Endometrium (tissue), 2 donors: ENCODE results near the gene TBX5.

Experiments used
- FAIRE-seq: peaks from 2 replicates; lab custom pipeline; 2012; peaks lifted over from hg19 to GRCh38; lab: Jason Lieb, UNC
- donor health status: control.
- donor health status: control.

Gene TBX5

DNA sequence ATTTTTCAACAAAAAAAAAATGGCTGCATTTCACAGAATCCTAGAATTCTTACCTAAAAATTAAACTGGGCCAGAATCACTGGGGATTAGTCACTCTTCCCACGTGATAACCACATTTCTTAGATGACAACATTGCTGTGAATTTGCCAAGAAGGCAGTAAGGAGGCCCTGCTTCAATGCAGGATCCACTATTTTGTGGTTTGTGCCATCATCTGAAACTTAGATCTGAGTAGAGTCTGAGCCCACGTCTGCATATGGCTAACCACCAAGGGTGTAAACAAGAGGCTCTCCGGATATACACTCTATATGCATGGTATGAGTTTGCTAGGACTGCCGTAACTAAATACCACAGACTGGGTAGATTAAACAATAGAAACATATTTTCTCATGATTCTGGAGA lies 24.4 kb upstream of the TBX5 start:
- FAIRE-seq = no peak

DNA sequence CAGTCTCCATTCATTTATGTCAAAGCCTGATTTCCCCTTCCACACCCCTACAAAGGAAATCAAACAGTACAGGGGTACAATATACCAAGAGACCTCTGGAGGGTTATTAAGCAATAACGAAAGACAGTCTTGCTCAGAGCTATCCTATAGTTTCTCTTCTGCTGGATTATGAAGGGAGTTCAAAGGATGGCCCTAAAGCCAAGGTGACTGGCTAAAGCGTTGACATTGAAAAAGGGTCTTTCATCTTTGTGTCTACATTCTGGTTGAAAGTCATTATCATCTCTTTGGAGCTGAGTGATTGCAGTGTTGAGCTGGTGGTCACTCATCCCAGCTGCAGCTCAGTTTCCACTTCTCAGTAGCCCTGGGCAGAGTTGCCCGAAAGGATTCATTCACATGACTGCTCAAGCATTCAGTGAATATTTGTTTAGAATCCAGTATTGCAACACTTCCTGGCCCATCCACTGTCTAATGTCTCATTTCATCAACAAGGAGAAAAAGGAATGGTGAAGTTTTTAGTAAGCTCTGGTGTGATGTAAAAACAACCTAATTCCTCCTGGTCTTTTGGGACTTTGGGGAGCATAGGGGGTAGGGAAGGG lies 19.2 kb upstream of the TBX5 start:
- no peak for FAIRE-seq

DNA sequence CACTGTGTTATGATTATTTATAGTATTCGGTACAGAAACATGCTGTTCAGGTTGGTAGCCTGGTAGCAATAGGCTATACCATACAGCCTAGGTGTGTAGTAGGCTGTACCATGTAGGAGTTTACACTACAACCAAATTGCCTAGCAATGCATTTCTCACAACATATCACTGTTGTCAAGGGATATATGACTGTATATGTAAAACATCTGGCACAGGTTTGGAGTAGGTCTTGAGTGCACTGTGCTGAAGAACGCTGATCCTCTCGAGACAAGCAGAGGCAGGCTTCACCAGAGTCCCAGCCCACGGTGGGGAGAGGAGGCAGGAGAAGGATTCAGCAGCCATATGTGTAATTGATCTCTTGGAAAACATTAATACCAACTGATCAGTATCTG lies 15.0 kb upstream of the TBX5 start:
- no peak for FAIRE-seq

- no peak for FAIRE-seq
Measured at GRCh38 chr12:114420182-114420943, 14.4 kb upstream of the TBX5 start.

DNA sequence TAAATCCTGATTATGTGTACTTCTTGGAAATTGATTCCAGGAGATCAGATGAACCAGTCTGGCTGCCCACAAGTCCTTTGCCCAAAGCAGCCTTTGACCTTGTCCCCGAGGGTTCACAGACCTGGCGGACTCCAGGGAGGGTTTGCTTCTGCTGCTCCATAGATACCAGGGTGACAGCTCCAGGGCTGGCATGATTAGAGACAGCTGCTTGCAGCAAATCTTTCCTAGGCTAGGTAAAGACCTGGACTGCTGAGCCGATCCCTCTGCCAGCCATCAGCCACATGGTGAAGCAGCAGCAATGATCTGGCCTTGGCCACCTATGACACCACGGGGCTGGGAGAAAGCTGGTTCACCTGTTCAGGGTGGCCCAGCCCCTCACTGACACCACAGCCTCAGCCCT lies 10.1 kb upstream of the TBX5 start:
- FAIRE-seq = no peak

- FAIRE-seq = no peak
Measured at GRCh38 chr12:114415525-114415868, 9.6 kb upstream of the TBX5 start.

- FAIRE-seq = no peak
Measured at GRCh38 chr12:114414866-114415524, 9.1 kb upstream of the TBX5 start.

DNA sequence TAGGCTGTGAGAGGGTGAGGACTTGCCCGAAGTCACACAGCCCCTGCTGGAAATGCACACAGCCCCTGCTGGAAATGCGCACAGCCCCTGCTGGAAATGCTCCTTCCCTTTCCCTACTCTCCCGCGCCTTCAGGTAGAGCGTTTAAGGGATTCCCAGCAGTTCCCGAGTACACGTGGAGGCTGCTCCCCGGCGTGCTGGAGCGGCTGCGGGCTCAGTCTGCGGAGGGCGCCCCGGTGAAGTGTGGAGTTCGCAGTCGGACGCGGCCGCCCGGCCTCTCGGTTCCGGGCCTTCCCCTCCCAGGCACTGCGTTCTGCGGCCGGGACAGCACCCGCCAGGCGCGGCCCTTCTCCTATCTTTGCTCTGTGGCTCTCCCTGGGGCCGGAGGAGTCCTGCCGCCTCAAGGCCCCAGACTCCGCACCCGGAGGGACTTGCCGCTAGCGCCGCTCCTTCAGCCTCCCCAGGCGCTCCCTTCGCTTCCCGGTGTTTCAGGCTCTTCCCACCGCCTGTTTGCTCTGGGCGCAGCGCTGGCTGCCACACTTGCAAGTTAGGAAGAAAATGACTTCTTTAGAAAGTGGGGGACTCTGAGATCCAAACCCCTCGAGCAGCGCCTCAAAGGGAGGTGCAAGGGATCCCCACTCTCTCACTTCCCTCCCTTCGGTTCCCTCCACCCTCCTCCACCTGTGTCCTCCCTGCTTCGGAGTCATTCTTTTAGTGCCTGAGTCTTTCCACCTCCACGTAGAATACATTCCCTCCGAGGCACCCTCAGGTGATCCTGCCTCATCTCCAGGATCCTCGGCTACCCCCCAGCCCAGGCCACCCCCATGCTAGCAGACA lies 8.3 kb upstream of the TBX5 start:
- no peak for FAIRE-seq

- no peak for FAIRE-seq
Measured at GRCh38 chr12:114412825-114413749, 7.1 kb upstream of the TBX5 start.

DNA sequence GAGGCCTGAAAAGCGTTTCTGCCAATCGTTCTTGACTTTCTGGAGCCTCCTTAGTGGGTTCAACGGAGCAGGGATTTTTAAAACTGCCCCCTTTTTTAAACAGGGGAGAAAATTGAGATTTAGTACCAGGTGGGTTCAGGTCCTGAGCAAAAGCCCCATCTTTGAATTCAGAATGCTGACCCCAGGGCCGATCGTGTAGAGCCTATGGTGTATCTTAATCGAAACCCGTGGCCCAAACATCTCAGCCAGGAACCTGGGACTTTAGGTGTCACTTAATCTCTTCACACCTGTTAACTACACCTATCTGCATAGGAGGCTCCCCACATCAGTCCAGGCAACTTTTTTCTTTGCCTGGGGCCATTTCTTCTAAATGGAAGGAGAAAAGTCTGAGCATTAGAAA lies 6.4 kb upstream of the TBX5 start:
- no peak for FAIRE-seq

DNA sequence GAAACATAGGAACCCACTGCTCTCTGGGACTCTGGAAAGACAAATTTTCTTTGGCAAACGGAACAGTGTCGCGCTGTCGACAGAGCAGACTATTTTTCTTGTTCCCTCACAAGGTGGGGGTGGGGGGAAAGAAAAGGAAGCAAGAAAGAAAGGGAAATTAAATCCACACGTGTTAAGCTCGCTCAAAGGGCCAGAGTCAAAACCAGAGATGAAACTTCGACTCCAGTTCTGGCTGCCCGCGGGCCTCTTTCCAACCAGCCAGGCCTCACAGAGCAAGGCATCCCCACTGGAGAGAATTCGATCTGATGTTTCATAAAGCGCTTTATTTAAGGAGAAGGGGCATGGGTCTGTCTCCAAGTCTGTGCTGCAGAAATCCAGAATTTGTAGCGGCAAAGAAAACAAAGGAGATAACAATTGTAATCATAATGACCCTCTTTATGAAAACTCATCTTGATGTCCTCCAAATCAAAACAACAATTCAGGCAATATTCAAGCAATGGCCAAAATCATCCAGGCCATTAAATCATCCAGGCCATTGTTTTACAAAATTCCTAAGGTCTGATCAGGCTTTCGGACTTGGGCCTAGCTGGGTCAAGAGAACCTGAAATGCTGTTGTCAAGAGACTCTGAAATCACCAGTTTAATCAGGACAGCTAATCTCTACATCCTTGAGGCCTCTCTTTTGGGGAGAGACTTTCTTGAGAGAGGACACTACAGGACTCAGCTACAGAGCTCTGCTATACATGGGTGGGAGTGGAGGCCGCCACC lies 5.3 kb upstream of the TBX5 start:
- FAIRE-seq = no peak

GRCh38 chr12:114409852-114410600 lies 4.1 kb upstream of the TBX5 start:
- no peak for FAIRE-seq

GRCh38 chr12:114408886-114409851 lies 3.2 kb upstream of the TBX5 start:
- no peak for FAIRE-seq

- no peak for FAIRE-seq
Measured at GRCh38 chr12:114408471-114408885, 2.5 kb upstream of the TBX5 start.

DNA sequence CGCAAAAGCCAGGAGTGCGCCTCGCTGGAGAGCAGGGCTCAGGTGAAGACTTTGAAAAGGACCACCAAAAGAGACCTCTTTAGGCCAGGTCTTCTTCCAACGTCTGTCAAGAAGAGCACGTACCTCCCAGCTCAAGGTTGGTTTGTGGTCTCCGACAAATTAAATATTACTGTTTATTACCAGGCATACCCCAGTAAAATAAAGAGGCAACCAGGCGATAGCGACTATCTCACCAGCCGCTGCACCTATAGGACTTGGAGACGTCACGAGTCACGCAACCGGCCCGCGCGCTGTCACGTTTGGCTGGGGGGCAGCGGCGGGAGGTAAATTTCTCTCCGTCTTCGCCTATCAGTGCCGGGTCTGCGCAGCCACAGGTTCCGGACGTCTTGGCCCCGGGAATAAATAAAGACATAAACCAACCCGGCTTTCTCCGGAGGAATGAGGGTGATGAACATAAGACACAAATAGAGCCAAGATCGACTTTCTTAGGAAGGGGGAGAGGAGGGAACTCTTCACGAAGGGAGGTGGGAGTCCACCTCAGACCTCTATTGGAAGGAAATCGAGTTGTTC lies 2.0 kb upstream of the TBX5 start:
- FAIRE-seq = no peak

DNA sequence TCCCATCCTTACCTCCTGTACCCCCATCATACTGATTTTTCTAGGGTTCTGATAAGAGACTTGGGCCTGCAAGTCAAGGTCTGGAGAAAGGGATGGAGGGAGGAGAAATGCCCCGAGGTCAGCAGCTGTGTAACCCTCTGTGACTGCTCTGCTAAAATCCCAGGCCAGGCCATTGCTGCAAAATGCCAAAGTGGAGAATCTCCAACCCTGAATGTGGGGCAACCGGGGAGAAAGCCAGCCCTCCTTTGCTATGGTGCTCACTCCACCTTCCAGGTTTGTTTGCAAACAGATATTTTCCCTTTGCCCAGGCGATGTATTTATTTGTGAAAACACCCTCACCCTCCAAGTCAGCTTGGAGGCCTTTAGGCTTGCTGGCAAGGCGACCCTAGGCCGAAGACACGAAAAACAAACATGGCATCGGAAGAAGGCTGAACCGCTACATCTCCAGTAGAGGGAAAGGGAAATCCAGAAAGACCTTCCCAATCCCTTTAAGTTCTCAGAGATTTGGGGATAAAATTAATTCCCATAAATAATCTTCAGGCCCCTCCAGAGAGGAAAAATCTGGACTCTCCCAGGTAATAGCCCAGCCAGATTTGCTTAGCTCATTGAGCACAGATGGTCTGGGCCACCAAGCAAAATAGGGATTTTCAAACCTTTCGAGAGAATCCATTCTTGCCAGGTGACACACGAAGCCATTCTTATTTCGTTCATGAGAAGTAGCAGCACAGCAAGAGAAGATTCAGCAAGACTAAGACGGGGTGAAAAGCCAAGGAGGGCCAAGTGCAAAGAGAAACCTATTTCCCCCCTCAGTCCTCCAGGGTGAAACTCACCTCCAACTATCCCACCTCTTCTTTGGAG lies 1.3 kb upstream of the TBX5 start:
- no peak for FAIRE-seq

- FAIRE-seq = no peak
Measured at GRCh38 chr12:114406316-114406983, 506 bp upstream of the TBX5 start.
